ENCODE measurements around the gene SELENON.

DNA sequence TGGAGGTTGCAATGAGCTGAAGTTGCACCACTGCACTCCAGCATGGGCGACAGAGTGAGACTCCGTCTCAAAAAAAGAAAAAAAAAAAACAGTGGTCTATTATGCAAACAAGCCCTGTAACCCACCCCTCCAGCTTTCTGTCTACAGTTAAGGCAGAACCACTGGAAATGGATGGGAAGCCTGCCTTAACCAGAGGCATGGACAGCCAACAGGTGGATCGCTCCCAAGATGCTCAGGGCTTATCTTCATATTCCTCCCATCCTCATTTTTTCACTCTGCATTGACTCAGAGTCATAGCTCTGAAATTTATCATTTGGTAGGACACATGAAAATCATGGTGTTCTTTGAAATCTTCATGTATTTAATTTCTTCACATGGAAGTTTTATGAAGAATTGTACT lies 28.5 kb downstream of the SELENON start:
- no peak for TF ChIP-seq TAF1 (IDR thresholded peaks at IDR 0.05; ENCODE audit: low read depth, low read length)
- no peak for TF ChIP-seq POLR2A (IDR thresholded peaks at IDR 0.05; ENCODE audit: low read depth, low read length)
- no peak for TF ChIP-seq POLR2AphosphoS5 (IDR thresholded peaks at IDR 0.05; ENCODE audit: low read depth, low read length)
- TF ChIP-seq PAX5 (IDR thresholded peaks at IDR 0.05; ENCODE audit: insufficient read depth, low read length, severe bottlenecking) = no peak
- no peak for TF ChIP-seq SPI1 (IDR thresholded peaks at IDR 0.05; ENCODE audit: low read depth, low read length)
- no peak for TF ChIP-seq POU2F2 (IDR thresholded peaks at IDR 0.05; ENCODE audit: low read depth, low read length)

All from GM12891 (cell line).